Liver (tissue), 9 donors: Measurements from ENCODE around the gene FOXP3. TPM values are rescaled to one million over a fixed set of nuclear protein-coding genes. Genes with fewer than 3 reads are reported as not detected.

Experiments
- DNase-seq: peaks from one replicate; pipeline ENCODE4 v3.0.0-alpha.2; 2017; ENCODE audit warnings: low spot score
- H3K27ac ChIP-seq, 2 donors: one replicate each; pipeline ENCODE4 v1.7.0; 2013; ENCODE audit warnings: inconsistent platforms in 2 of 2, low read length in 2 of 2, control low read depth in 1 of 2, low read depth in 1 of 2, mild to moderate bottlenecking in 1 of 2
- H3K27me3 ChIP-seq, 4 donors: one replicate each; pipeline versions ENCODE4 v1.6.1 to v1.7.0; 2013; ENCODE audit warnings: low read length in 3 of 4, inconsistent platforms in 1 of 4, mild to moderate bottlenecking in 1 of 4, moderate library complexity in 1 of 4; ENCODE audit not compliant: control insufficient read depth in 4 of 4, insufficient read depth in 4 of 4
- H3K36me3 ChIP-seq, 4 donors: one replicate each; pipeline versions ENCODE4 v1.6.1 to v1.7.0; 2013; ENCODE audit warnings: low read length in 3 of 4, mild to moderate bottlenecking in 3 of 4, low read depth in 1 of 4, moderate library complexity in 1 of 4; ENCODE audit not compliant: control insufficient read depth in 4 of 4, insufficient read depth in 3 of 4
- H3K4me1 ChIP-seq, 4 donors: one replicate each; pipeline versions ENCODE4 v1.6.1 to v1.7.0; 2013; ENCODE audit warnings: low read length in 3 of 4, mild to moderate bottlenecking in 3 of 4, moderate library complexity in 1 of 4; ENCODE audit not compliant: control insufficient read depth in 4 of 4, insufficient read depth in 4 of 4
- H3K4me3 ChIP-seq, 3 donors: one replicate each; pipeline versions ENCODE4 v1.6.1 to v1.7.0; 2013; ENCODE audit warnings: low read length in 3 of 3, control low read depth in 1 of 3, low read depth in 1 of 3, mild to moderate bottlenecking in 1 of 3
- H3K9ac ChIP-seq, 2 donors: one replicate each; pipeline ENCODE4 v1.7.0; 2013; ENCODE audit warnings: low read length in 2 of 2, mild to moderate bottlenecking in 2 of 2, moderate library complexity in 2 of 2, control low read depth in 1 of 2, low read depth in 1 of 2
- H3K9me3 ChIP-seq, 4 donors: one replicate each; pipeline versions ENCODE4 v1.6.1 to v1.7.0; 2013; ENCODE audit warnings: low read length in 3 of 4; ENCODE audit not compliant: control insufficient read depth in 4 of 4
- EGR1 ChIP-seq, 2 donors: IDR thresholded peaks; 2 replicates each; pipeline ENCODE4 v1.6.1; 2016 to 2018; ENCODE audit warnings: antibody characterized with exemption in 2 of 2, low read depth in 2 of 2
- HNF4A ChIP-seq, 2 donors: conservative IDR thresholded peaks; 2 replicates each; pipeline ENCODE4 v1.6.1; 2016; ENCODE audit warnings: antibody characterized with exemption in 2 of 2, mild to moderate bottlenecking in 2 of 2
- HNF4G ChIP-seq: IDR thresholded peaks from 2 replicates; pipeline ENCODE4 v1.6.1; 2016; ENCODE audit warnings: antibody characterized with exemption
- NR2F2 ChIP-seq: IDR thresholded peaks from 2 replicates; pipeline ENCODE4 v1.6.1; 2016; ENCODE audit warnings: antibody characterized with exemption
- RAD21 ChIP-seq, 2 donors: IDR thresholded peaks; 2 replicates each; pipeline ENCODE4 v1.6.1; 2016; ENCODE audit warnings: antibody characterized with exemption in 2 of 2, mild to moderate bottlenecking in 2 of 2
- RXRA ChIP-seq, 2 donors: IDR thresholded peaks; 2 replicates each; pipeline ENCODE4 v1.6.1; 2017 to 2018; ENCODE audit warnings: antibody characterized with exemption in 2 of 2, mild to moderate bottlenecking in 1 of 2
- WGBS: extraction: QIAGEN DNeasy Blood & Tissue Kit; methylation state at CpG from one replicate; pipeline ENCODE4 v1.1.7; 2013; 5-methylcytosine and 5-hydroxymethylcytosine counted together
- polyA plus RNA-seq, 2 donors: library from polyadenylated mRNA; stranded (reverse) in 1 of 2; unstranded in 1 of 2; fragments of 200-250 nt in 1 of 2; fragments of >200 nt in 1 of 2; fragmentation: Nextera tagmentation in 1 of 2; extraction: Ambion mirVana in 1 of 2; gene quantifications; one replicate each; pipeline versions ENCODE4 v1.2.1 to v1.2.3, GENCODE V29; 2013 to 2015
- total RNA-seq, 2 donors: library from RNA; depleted of rRNA; stranded (reverse); fragments of >200 nt; gene quantifications; one replicate each; pipeline ENCODE4 v1.2.3, GENCODE V29; 2014
- TF ChIP-seq, protein P1 (sequence below): fragments of 150-350 bp; IDR thresholded peaks from 2 replicates; pipeline ENCODE4 v1.5.1; 2017; ENCODE audit warnings: improper control_type of control experiment, low read depth, low read length; ENCODE audit not compliant: missing input control
- TF ChIP-seq, protein P2 (sequence below): IDR thresholded peaks from 2 replicates; pipeline ENCODE4 v1.6.1; 2016; ENCODE audit warnings: antibody characterized with exemption
- TF ChIP-seq, protein P3 (sequence below): IDR thresholded peaks from 2 replicates; pipeline ENCODE4 v1.6.1; 2016; ENCODE audit warnings: antibody characterized with exemption, mild to moderate bottlenecking
- donor health status: healthy.
- donor health status: healthy.
- donor health status: healthy.
- donor health status: healthy.
- donor health status: healthy.

The FOXP3 gene
- total and polyA plus RNA-seq, 4 donors, result 0.05 to 0.65 (median 0.19) TPM

DNA sequence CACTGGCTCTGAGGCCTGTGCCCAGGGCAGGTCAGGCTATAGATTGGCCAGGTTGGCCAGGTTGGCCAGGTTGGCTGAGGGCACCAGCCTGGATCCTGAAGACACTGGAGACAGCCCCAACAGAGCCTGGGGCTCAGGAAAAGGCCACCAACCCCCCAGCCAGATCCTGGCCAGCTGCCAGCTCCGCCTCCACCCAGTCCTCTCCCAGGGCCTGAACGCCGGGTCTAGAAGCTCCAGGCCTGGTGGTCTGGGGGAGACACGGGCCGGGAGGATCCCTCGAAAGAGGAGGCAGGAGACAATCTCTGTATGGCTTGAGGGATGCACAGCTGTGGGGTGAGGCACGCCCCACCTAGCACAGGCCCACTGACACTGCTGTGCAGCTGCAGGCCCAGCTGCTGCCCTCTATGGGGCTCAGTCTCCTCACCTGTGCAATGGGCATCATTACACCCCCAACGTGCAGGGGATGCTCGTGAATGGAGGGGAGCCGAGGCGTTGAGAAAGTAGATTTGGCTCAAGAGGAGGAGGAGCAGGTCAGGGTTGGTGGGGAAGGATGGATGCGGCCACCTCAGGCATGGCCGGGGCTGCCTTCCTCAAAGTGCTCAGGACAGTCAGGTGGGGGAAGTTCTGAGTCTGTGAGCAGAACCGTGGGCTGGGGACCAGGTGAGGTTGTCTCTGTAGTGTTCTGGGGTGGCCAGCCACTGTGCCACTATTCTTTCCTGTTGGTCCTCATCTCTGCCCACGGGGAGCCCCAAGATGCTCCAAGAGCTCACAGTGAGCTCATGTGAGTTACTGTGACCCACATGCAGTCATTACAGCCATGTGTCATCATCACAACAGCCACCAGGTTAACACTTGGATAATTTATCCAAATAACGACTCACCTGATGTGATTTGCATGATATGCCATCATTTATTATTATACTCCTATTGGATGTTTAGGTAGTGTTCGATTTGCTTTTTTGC lies 28.2 kb upstream of the FOXP3 start:
- 86% methylated on average over 17 of the region's 17 CpGs for WGBS
- no peak overlapping the region for H3K9ac ChIP-seq

DNA sequence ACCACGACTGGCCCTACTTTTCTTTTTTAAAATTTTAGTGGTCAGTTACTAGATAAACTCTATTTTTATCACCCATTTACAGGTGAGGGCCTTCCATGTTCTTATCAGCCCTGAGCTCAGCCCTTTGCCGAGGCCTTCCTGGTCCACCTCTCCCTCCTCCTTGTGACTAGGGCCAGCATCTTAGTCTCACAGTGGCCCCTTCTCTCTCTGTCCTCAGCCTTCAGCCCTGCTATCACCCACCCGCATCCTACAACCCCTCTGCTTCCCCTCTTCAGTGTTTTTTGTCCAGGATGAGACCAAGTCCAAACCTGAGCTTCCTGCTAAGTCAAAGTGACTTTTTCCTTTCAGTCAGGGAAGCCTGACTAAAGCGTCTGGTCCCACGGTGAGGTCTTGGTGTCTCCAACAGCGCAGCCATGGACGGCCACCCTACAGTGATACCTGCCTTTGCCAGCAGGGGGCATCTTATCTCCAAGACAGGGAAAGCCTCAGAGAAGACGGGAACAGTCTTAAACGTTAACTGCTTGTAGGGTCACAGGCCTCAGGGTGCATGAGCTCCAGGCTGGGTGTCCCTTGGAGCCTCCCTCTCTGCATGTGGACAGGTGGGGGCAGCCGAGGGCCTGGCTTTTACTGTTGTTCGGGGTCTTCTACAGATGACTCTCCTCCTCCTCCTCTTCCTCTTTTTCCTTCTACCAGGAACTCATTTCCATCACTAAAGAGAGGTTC lies 27.3 kb upstream of the FOXP3 start:
- Histone ChIP-seq H3K36me3 (no peaks in the 10 kb centered on the region), H3K27me3 (no peaks in the 10 kb centered on the region), H3K27ac (no peak overlapping the region), H3K9me3 (no peaks in the 10 kb centered on the region), H3K4me1 (peaks cover 0 to 4% (median under 1%) of the 10 kb centered on the region in 4 donors), H3K4me3 (no peak overlapping the region), H3K9ac (no peak overlapping the region)
- DNase-seq, result peak; percentile 68
- 21% methylated on average over 11 of the region's 11 CpGs for whole genome bisulfite sequencing
- peak; percentile 61 to 77 for TF ChIP-seq RAD21 (IDR thresholded peaks at IDR 0.05)
- TF ChIP-seq, protein P1, sequence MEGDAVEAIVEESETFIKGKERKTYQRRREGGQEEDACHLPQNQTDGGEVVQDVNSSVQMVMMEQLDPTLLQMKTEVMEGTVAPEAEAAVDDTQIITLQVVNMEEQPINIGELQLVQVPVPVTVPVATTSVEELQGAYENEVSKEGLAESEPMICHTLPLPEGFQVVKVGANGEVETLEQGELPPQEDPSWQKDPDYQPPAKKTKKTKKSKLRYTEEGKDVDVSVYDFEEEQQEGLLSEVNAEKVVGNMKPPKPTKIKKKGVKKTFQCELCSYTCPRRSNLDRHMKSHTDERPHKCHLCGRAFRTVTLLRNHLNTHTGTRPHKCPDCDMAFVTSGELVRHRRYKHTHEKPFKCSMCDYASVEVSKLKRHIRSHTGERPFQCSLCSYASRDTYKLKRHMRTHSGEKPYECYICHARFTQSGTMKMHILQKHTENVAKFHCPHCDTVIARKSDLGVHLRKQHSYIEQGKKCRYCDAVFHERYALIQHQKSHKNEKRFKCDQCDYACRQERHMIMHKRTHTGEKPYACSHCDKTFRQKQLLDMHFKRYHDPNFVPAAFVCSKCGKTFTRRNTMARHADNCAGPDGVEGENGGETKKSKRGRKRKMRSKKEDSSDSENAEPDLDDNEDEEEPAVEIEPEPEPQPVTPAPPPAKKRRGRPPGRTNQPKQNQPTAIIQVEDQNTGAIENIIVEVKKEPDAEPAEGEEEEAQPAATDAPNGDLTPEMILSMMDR, result peak; percentile 54
- no peak for TF ChIP-seq RXRA (IDR thresholded peaks at IDR 0.05)

More for the DNA sequence above, 28.2 kb upstream of the FOXP3 start:
- H3K4me1 ChIP-seq, result peaks cover 0 to 4% (median under 1%) of the 10 kb centered on the region in 4 donors
- no peaks in the 10 kb centered on the region for H3K9me3 ChIP-seq
- H3K4me3 ChIP-seq, result no peak overlapping the region
- no peak overlapping the region for H3K27ac ChIP-seq
- TF ChIP-seq RXRA (IDR thresholded peaks at IDR 0.05), result no peak
- TF ChIP-seq, protein P1, result no peak
- TF ChIP-seq EGR1 (IDR thresholded peaks at IDR 0.05; ENCODE audit: low read depth in 2 of 2), result no peak
- TF ChIP-seq, protein P2, sequence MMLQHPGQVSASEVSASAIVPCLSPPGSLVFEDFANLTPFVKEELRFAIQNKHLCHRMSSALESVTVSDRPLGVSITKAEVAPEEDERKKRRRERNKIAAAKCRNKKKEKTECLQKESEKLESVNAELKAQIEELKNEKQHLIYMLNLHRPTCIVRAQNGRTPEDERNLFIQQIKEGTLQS, result no peak
- TF ChIP-seq HNF4A (conservative IDR thresholded peaks at IDR 0.05), result no peak
- H3K27me3 ChIP-seq, result no peaks in the 10 kb centered on the region
- DNase-seq, result no peak
- no peaks in the 10 kb centered on the region for H3K36me3 ChIP-seq

DNA sequence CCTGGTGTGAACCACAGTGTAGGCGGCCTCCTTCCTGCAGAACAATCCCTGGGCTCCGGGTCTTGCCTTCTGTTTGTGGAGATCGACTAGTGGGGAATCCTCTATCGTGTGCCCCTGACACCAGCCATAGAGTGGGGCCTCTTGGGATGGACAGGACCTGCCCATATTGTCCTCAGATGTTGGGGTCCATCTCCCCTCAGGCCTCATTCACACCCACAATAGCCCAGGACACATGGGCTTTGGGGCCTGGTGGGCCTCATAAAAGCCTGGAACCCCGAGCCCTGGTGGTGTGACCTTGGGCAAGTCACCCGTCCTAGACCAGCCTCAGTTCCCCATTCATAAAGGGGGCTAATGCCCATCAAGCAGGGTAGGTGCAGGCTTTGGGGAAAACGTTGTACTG lies 25.7 kb upstream of the FOXP3 start:
- Histone ChIP-seq H3K4me3 (no peak overlapping the region), H3K9me3 (no peaks in the 10 kb centered on the region), H3K36me3 (no peaks in the 10 kb centered on the region), H3K27ac (no peak overlapping the region), H3K9ac (no peak overlapping the region), H3K4me1 (peaks cover 0 to 4% (median under 1%) of the 10 kb centered on the region in 4 donors), H3K27me3 (no peaks in the 10 kb centered on the region)
- TF ChIP-seq, protein P1, result no peak
- no peak for TF ChIP-seq HNF4G
- no peak for TF ChIP-seq NR2F2
- TF ChIP-seq, protein P3, sequence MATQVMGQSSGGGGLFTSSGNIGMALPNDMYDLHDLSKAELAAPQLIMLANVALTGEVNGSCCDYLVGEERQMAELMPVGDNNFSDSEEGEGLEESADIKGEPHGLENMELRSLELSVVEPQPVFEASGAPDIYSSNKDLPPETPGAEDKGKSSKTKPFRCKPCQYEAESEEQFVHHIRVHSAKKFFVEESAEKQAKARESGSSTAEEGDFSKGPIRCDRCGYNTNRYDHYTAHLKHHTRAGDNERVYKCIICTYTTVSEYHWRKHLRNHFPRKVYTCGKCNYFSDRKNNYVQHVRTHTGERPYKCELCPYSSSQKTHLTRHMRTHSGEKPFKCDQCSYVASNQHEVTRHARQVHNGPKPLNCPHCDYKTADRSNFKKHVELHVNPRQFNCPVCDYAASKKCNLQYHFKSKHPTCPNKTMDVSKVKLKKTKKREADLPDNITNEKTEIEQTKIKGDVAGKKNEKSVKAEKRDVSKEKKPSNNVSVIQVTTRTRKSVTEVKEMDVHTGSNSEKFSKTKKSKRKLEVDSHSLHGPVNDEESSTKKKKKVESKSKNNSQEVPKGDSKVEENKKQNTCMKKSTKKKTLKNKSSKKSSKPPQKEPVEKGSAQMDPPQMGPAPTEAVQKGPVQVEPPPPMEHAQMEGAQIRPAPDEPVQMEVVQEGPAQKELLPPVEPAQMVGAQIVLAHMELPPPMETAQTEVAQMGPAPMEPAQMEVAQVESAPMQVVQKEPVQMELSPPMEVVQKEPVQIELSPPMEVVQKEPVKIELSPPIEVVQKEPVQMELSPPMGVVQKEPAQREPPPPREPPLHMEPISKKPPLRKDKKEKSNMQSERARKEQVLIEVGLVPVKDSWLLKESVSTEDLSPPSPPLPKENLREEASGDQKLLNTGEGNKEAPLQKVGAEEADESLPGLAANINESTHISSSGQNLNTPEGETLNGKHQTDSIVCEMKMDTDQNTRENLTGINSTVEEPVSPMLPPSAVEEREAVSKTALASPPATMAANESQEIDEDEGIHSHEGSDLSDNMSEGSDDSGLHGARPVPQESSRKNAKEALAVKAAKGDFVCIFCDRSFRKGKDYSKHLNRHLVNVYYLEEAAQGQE, result no peak
- WGBS, result 78% methylated on average over 7 of the region's 7 CpGs
- no peak for DNase-seq
